Transverse colon (tissue), 4 donors: ENCODE data around the gene PEF1.

ENCODE experiments used
- POLR2A ChIP-seq: fragments of 450-650 bp; IDR thresholded peaks from one replicate; pipeline ENCODE4 v1.6.1; 2016; ENCODE audit warnings: antibody characterized with exemption, mild to moderate bottlenecking, moderate library complexity
- POLR2AphosphoS5 ChIP-seq, 3 donors: sonication (generic); formaldehyde crosslinking; IDR thresholded peaks; one replicate each; pipeline ENCODE4 v1.6.1; 2016; ENCODE audit warnings: antibody characterized with exemption in 3 of 3
- TF ChIP-seq, protein P1 (sequence below), 5 experiments: fragments of 200-600 bp in 3 of 5; fragments of 450-650 bp in 2 of 5; sonication (generic) in 3 of 5; IDR thresholded peaks; 1 replicate in 2 of 5; 2 replicates in 3 of 5; pipeline ENCODE4 v1.5.1; 2016 to 2017; ENCODE audit warnings: antibody characterized with exemption in 5 of 5, inconsistent platforms in 3 of 5, mild to moderate bottlenecking in 2 of 5, moderate library complexity in 1 of 5

DNA sequence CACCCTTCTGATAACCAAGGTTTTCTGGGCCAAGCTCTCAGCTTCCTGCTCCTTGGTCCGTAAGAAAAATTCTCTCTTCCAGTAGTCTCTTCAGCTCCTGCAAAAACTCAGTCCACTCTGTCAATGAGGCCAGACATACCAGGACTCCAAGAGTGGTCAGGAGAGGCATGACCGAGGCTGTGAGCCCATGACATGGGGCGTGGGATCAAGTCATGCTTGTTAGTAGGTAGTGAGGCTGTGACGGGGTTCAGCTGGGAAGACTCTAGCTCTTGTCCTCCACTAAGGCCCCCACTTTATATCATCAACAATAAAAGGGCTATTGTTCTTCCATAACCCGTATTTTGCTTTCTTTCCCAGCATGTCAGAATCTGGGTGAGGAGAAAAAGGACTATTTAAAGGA is 37.3 kb downstream of the PEF1 start:
- TF ChIP-seq, protein P1, sequence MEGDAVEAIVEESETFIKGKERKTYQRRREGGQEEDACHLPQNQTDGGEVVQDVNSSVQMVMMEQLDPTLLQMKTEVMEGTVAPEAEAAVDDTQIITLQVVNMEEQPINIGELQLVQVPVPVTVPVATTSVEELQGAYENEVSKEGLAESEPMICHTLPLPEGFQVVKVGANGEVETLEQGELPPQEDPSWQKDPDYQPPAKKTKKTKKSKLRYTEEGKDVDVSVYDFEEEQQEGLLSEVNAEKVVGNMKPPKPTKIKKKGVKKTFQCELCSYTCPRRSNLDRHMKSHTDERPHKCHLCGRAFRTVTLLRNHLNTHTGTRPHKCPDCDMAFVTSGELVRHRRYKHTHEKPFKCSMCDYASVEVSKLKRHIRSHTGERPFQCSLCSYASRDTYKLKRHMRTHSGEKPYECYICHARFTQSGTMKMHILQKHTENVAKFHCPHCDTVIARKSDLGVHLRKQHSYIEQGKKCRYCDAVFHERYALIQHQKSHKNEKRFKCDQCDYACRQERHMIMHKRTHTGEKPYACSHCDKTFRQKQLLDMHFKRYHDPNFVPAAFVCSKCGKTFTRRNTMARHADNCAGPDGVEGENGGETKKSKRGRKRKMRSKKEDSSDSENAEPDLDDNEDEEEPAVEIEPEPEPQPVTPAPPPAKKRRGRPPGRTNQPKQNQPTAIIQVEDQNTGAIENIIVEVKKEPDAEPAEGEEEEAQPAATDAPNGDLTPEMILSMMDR (IDR thresholded peaks at IDR 0.05): no peak
- no peak for TF ChIP-seq POLR2A
- TF ChIP-seq POLR2AphosphoS5 (IDR thresholded peaks at IDR 0.05): no peak
